Breast epithelium (tissue), 4 donors: ENCODE data around the gene GRIK4. TPM values are rescaled to one million over a fixed set of nuclear protein-coding genes. Genes with fewer than 3 reads are reported as not detected.

Experiments used
- DNase-seq, 2 donors: peaks; one replicate each; pipeline ENCODE4 v3.0.0-alpha.2; 2019; ENCODE audit warnings: low spot score in 2 of 2
- H3K27ac ChIP-seq, 2 donors: fragments of 200-600 bp; sonication (generic) in 1 of 2; one replicate each; pipeline ENCODE4 v1.5.1; 2016 to 2019; ENCODE audit warnings: mild to moderate bottlenecking in 1 of 2
- H3K27me3 ChIP-seq, 2 donors: fragments of 200-600 bp; sonication (generic) in 1 of 2; one replicate each; pipeline versions ENCODE4 v1.5.1 to v1.6.0; 2017 to 2019; ENCODE audit warnings: control low read depth in 1 of 2, mild to moderate bottlenecking in 1 of 2
- H3K36me3 ChIP-seq: fragments of 200-600 bp; one replicate; pipeline ENCODE4 v1.5.1; 2019
- H3K4me1 ChIP-seq, 2 donors: fragments of 200-600 bp; sonication (generic); one replicate each; pipeline ENCODE4 v1.5.1; 2016 to 2019; ENCODE audit warnings: control low read depth in 1 of 2
- H3K4me3 ChIP-seq, 3 donors: fragments of 200-600 bp; sonication (generic); 1 replicate in 2 of 3; 2 replicates in 1 of 3; pipeline ENCODE4 v1.5.1; 2016 to 2019; ENCODE audit warnings: mild to moderate bottlenecking in 3 of 3, moderate library complexity in 2 of 3
- H3K9me3 ChIP-seq, 2 donors: fragments of 200-600 bp; sonication (generic) in 1 of 2; one replicate each; pipeline ENCODE4 v1.5.1; 2016 to 2019; ENCODE audit warnings: control low read depth in 1 of 2
- POLR2A ChIP-seq: fragments of 450-650 bp; IDR thresholded peaks from one replicate; pipeline ENCODE4 v1.6.1; 2016; ENCODE audit warnings: antibody characterized with exemption, mild to moderate bottlenecking, moderate library complexity
- POLR2AphosphoS5 ChIP-seq, 3 donors: sonication (generic); formaldehyde crosslinking; IDR thresholded peaks; one replicate each; pipeline ENCODE4 v1.6.1; 2017; ENCODE audit warnings: antibody characterized with exemption in 3 of 3
- intact Hi-C: fragments of 100-400 bp; cut with DNase I; formaldehyde crosslinking; loops from one replicate; pipeline ENCODE4 v1.15.1; 2023; ENCODE audit warnings: low total_unique reads
- total RNA-seq, 3 donors: library from RNA; depleted of rRNA; stranded (reverse); fragments of >200 nt; gene quantifications; one replicate each; pipeline ENCODE4 v1.1.0, GENCODE V29; 2016
- TF ChIP-seq, protein P1 (sequence below), 3 donors: fragments of 450-650 bp; IDR thresholded peaks; one replicate each; pipeline ENCODE4 v1.5.1; 2016 to 2017; ENCODE audit warnings: antibody characterized with exemption in 3 of 3, mild to moderate bottlenecking in 3 of 3, moderate library complexity in 3 of 3

GRIK4 gene
- total RNA-seq, 3 donors from 2014 or later: 0.29 to 0.66 TPM; not detected in 1

DNA sequence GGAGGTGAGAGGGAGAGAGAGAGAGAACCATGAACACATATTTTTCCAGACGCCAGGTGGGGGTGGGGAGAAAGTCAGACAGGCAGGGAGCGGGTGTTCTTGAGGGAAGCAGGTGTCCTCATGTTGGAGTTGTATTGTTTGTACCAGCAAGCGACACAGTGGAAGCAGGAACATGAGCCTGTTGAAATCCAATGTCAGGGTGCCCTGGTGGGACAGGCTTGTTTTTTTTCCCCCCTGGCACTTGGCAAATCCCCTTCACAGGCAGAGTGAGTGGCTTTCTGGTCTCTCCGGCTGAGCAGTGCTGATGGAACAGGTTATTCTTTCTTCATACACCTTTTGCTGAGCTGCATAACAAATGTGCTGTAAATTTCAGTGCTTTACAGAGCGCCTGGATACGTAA lies 125.6 kb downstream of the GRIK4 start:
- Histone ChIP-seq H3K4me1 (no peaks in the 10 kb centered on the region), H3K9me3 (no peaks in the 10 kb centered on the region), H3K36me3 (no peaks in the 10 kb centered on the region), H3K4me3 (no peak overlapping the region), H3K27ac (peak overlapping the region in 1 of 2 donors; percentile 43), H3K27me3 (no peaks in the 10 kb centered on the region)
- TF ChIP-seq, protein P1, sequence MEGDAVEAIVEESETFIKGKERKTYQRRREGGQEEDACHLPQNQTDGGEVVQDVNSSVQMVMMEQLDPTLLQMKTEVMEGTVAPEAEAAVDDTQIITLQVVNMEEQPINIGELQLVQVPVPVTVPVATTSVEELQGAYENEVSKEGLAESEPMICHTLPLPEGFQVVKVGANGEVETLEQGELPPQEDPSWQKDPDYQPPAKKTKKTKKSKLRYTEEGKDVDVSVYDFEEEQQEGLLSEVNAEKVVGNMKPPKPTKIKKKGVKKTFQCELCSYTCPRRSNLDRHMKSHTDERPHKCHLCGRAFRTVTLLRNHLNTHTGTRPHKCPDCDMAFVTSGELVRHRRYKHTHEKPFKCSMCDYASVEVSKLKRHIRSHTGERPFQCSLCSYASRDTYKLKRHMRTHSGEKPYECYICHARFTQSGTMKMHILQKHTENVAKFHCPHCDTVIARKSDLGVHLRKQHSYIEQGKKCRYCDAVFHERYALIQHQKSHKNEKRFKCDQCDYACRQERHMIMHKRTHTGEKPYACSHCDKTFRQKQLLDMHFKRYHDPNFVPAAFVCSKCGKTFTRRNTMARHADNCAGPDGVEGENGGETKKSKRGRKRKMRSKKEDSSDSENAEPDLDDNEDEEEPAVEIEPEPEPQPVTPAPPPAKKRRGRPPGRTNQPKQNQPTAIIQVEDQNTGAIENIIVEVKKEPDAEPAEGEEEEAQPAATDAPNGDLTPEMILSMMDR (IDR thresholded peaks at IDR 0.05): no peak
- TF ChIP-seq POLR2AphosphoS5 (IDR thresholded peaks at IDR 0.05): no peak
- TF ChIP-seq POLR2A: no peak
- DNase-seq: peak in 1 of 2 donors; percentile 24
- intact Hi-C loops: no loop called here

DNA sequence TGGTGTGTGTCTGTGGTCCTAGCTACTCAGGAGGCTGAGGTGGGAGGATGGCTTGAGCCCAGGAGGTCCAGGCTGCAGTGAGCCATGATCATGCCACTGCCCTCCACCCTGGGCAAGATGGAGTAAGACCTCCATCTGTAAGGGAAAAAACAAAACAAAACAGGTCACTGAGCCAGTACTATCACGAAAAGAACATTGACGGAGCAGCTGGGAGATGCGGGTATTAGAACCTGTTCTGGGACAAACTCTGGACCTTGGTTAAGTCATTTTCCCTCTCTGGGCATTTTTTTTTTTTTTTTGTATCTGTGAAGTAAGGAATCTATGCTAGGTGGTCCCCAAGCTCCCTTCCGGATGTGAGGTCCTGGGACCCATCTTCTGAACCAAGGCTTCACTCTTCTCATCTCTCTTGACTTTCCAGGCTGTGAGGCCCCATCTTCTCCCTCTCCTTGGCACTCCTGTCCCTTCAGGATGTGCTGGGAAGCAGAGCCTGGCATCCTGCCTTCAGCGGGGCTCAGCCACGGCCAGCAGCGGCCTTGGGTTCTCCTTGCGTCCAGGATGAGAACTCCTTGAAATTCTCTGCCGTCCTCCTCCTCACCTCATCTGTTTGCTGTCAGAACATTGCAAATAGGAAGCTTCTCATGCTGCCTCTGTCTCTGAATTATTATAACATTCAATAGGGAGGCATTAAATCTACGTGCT lies 130.8 kb downstream of the GRIK4 start:
- intact Hi-C loops: no loop called here
- H3K9me3 ChIP-seq: no peaks in the 10 kb centered on the region

DNA sequence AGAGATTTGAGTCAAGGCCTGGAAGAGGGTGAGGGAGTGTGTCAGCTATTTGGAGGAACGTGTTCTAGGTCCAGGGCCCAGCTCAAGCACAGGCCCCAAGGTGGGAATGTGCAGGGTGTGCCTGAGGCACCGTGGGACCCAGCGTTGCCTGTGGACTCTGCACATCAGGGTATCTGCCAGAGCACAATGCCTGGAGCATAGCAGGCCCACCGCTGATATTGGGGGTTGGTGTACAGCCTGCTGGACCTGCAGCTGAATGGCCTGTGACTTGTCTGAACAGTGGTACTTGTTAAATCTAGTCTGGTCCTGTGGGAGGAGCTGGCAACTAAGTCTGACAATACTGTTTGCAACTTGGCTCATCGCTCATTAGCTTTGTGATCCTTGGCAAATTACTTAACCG lies 131.7 kb downstream of the GRIK4 start:
- no peaks in the 10 kb centered on the region for H3K27me3 ChIP-seq
- no peaks in the 10 kb centered on the region for H3K36me3 ChIP-seq
- no peak overlapping the region for H3K27ac ChIP-seq
- no peaks in the 10 kb centered on the region for H3K4me1 ChIP-seq
- no peaks in the 10 kb centered on the region for H3K9me3 ChIP-seq
- TF ChIP-seq POLR2A (no peak), POLR2AphosphoS5 (IDR thresholded peaks at IDR 0.05) (no peak)
- TF ChIP-seq, protein P1 (IDR thresholded peaks at IDR 0.05): no peak
- no peak overlapping the region for H3K4me3 ChIP-seq
- no peak for DNase-seq
- intact Hi-C loops: no loop called here

More for the DNA sequence above, 130.8 kb downstream of the GRIK4 start:
- TF ChIP-seq POLR2A: no peak
- TF ChIP-seq POLR2AphosphoS5 (IDR thresholded peaks at IDR 0.05): no peak
- TF ChIP-seq, protein P1 (IDR thresholded peaks at IDR 0.05): no peak
- Histone ChIP-seq H3K27me3 (no peaks in the 10 kb centered on the region), H3K4me3 (no peak overlapping the region), H3K4me1 (no peaks in the 10 kb centered on the region), H3K36me3 (no peaks in the 10 kb centered on the region), H3K27ac (no peak overlapping the region)
- no peak for DNase-seq

DNA sequence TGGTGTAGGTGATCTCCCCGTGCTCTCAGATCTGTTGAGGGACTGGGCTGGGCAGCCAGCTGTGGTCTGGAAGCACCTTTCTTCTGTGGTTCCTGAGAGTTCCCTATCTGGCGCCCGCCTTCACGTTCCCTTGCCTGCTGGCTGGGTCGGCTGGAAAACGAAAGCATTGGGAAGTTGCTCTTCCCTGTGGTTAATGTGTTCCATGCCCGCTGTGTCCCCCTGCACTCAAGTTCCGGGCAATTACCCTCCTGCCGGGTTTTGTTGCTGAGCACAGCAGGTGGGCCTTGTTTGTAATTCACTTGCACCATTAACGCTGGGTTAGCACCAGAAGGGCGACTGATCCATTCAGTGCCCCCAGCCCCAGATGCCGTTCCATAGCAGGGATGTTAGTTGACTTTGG lies 134.1 kb downstream of the GRIK4 start:
- no peaks in the 10 kb centered on the region for H3K9me3 ChIP-seq
- H3K4me3 ChIP-seq: no peak overlapping the region
- intact Hi-C loops: no loop called here
- DNase-seq: no peak
- no peaks in the 10 kb centered on the region for H3K36me3 ChIP-seq
- no peaks in the 10 kb centered on the region for H3K27me3 ChIP-seq
- no peak overlapping the region for H3K27ac ChIP-seq
- TF ChIP-seq, protein P1 (IDR thresholded peaks at IDR 0.05): no peak
- TF ChIP-seq POLR2AphosphoS5 (IDR thresholded peaks at IDR 0.05) (no peak), POLR2A (no peak)
- no peaks in the 10 kb centered on the region for H3K4me1 ChIP-seq

DNA sequence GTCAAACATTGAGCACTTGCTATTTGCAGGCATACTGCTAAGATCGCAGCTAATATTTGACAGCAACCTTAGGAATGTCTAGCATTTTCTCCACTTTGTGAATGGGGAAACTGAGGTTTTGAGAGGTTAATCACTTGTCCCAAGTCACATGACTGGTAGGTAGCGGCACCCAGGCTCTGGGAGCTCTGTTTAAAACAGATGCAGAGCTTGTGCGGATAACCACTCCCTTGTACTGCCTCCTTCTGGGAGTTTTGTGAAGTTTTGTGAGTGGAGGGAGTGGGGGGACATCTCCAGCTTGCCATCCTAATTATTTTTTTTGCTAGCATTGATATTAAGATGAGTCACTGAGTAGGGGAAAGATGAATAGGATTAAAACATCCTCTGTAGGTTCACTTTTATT lies 134.7 kb downstream of the GRIK4 start:
- H3K27me3 ChIP-seq: no peaks in the 10 kb centered on the region
- DNase-seq: no peak
- no peak overlapping the region for H3K4me3 ChIP-seq
- H3K4me1 ChIP-seq: no peaks in the 10 kb centered on the region
- no peaks in the 10 kb centered on the region for H3K36me3 ChIP-seq
- no peak for TF ChIP-seq POLR2AphosphoS5 (IDR thresholded peaks at IDR 0.05)
- no peak for TF ChIP-seq POLR2A
- TF ChIP-seq, protein P1 (IDR thresholded peaks at IDR 0.05): no peak
- intact Hi-C loops: no loop called here
- H3K27ac ChIP-seq: no peak overlapping the region
- H3K9me3 ChIP-seq: no peaks in the 10 kb centered on the region
